ENCODE results near the gene LALBA.

The LALBA gene

GRCh38 chr12:48569946-48570345, at the start of gene LALBA:
LALBA (minus strand) TSS chr12:48570046; CDS start chr12:48570020, 26 bp downstream.
- no peak for TF ChIP-seq CTCF (conservative IDR thresholded peaks at IDR 0.05)
- no peak within 1 kb of the TSS for H3K27ac ChIP-seq

GRCh38 chr12:48618541-48618940, 48.7 kb upstream of the LALBA start:
- H3K27ac ChIP-seq: no peak overlapping the region
- peak; percentile 99 for TF ChIP-seq CTCF (conservative IDR thresholded peaks at IDR 0.05)

GRCh38 chr12:48615681-48616080, 45.8 kb upstream of the LALBA start:
- no peak for TF ChIP-seq CTCF (conservative IDR thresholded peaks at IDR 0.05)
- no peak overlapping the region for H3K27ac ChIP-seq

GRCh38 chr12:48613321-48613720, 43.5 kb upstream of the LALBA start:
- no peak for TF ChIP-seq CTCF (conservative IDR thresholded peaks at IDR 0.05)
- H3K27ac ChIP-seq: no peak overlapping the region

- TF ChIP-seq CTCF (conservative IDR thresholded peaks at IDR 0.05): no peak
Measured at GRCh38 chr12:48602192-48602989, 32.5 kb upstream of the LALBA start.

GRCh38 chr12:48601013-48601756, 31.3 kb upstream of the LALBA start:
- TF ChIP-seq CTCF (conservative IDR thresholded peaks at IDR 0.05): no peak
- H3K27ac ChIP-seq: no peak overlapping the region

More at GRCh38 chr12:48602192-48602989, 32.5 kb upstream of the LALBA start:
- H3K27ac ChIP-seq: no peak overlapping the region

- H3K27ac ChIP-seq: no peak overlapping the region
- no peak for TF ChIP-seq CTCF (conservative IDR thresholded peaks at IDR 0.05)
Measured at GRCh38 chr12:48600552-48600951, 30.7 kb upstream of the LALBA start.
